Activated CD8-positive, alpha-beta T cell treated with anti-CD3 and anti-CD28 coated beads for 36 hours (primary cell): ENCODE data around the gene C11orf16. TPM values are rescaled to one million over a fixed set of nuclear protein-coding genes. Genes with fewer than 3 reads are reported as not detected.

Experiments
- total RNA-seq, 2 experiments: library from RNA; stranded (reverse); gene quantifications; one replicate each; pipeline ENCODE4 v1.2.3, GENCODE V29; 2021

C11orf16 gene
- total RNA-seq, 2 experiments from 2014 or later: not detected

Other genes with a start within 250 kb of the C11orf16 start
- gene AKIP1, start 21.8 kb downstream of the C11orf16 start, total RNA-seq: 10 to 100 TPM; 27.8 to 28.2 TPM
- not detected for gene ASCL3, start 10.1 kb upstream of the C11orf16 start, total RNA-seq
- 10 to 100 TPM; 14.6 to 16.3 TPM for gene TMEM9B, start 31.5 kb upstream of the C11orf16 start, total RNA-seq
- 1 to 10 TPM; 1.1 to 2.2 TPM for gene NRIP3, start 71.1 kb upstream of the C11orf16 start, total RNA-seq
- not detected for gene SCUBE2, start 158.7 kb upstream of the C11orf16 start, total RNA-seq